C4-2B (cell line): ENCODE data around the gene BMPR1B.

ENCODE experiments used
- ZFX ChIP-seq: fragments of 450-650 bp; IDR thresholded peaks from 2 replicates; pipeline ENCODE4 v1.6.1; 2017
- TF ChIP-seq, protein P1 (sequence below): fragments of 450-650 bp; conservative IDR thresholded peaks from 2 replicates; pipeline ENCODE4 v1.5.1; 2017; ENCODE audit warnings: mild to moderate bottlenecking

DNA sequence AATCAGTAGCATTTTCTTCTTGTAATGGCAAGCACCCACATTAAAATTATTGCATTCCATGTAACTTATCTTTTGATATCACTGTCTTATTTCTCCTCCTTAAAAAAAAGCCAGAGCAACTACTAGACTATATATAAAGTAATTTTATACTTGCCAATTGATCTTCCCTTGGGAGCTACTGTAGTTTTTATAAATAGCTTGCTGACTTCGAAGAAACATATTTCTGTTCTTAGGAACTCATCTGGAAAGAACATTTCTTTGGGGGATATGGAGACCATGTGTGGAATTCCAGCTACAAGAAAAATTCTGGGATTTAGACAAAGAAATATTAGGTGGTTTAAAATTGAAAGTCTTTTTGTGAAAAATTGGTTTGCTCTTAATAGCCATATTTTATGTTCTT is 94.9 kb downstream of the BMPR1B start:
- TF ChIP-seq ZFX: no peak
- TF ChIP-seq, protein P1, sequence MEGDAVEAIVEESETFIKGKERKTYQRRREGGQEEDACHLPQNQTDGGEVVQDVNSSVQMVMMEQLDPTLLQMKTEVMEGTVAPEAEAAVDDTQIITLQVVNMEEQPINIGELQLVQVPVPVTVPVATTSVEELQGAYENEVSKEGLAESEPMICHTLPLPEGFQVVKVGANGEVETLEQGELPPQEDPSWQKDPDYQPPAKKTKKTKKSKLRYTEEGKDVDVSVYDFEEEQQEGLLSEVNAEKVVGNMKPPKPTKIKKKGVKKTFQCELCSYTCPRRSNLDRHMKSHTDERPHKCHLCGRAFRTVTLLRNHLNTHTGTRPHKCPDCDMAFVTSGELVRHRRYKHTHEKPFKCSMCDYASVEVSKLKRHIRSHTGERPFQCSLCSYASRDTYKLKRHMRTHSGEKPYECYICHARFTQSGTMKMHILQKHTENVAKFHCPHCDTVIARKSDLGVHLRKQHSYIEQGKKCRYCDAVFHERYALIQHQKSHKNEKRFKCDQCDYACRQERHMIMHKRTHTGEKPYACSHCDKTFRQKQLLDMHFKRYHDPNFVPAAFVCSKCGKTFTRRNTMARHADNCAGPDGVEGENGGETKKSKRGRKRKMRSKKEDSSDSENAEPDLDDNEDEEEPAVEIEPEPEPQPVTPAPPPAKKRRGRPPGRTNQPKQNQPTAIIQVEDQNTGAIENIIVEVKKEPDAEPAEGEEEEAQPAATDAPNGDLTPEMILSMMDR: no peak
